Inferior parietal cortex (tissue), 1 donor: ENCODE measurements around the gene CDK5.
"Not testable (repeated sequence)": the region's sequence is repeated elsewhere in the genome, so short reads cannot be mapped to it uniquely, and the experiment has no call there.

ENCODE experiments used
- DNase-seq: peaks from one replicate; pipeline ENCODE4 v3.0.0-alpha.2; 2016; ENCODE audit errors: extremely low spot score

The CDK5 gene

DNA sequence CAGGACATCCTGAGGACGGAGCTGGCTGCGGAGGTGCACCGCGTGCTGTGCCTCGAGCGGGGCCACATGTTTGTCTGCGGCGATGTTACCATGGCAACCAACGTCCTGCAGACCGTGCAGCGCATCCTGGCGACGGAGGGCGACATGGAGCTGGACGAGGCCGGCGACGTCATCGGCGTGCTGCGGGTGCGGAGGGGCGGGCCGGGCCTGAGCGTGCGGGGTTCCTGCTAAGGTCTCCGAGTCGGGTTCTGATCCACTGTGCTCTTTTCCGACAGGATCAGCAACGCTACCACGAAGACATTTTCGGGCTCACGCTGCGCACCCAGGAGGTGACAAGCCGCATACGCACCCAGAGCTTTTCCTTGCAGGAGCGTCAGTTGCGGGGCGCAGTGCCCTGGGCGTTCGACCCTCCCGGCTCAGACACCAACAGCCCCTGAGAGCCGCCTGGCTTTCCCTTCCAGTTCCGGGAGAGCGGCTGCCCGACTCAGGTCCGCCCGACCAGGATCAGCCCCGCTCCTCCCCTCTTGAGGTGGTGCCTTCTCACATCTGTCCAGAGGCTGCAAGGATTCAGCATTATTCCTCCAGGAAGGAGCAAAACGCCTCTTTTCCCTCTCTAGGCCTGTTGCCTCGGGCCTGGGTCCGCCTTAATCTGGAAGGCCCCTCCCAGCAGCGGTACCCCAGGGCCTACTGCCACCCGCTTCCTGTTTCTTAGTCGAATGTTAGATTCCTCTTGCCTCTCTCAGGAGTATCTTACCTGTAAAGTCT, 43.8 kb downstream of the CDK5 start:
- no peak for DNase-seq

DNA sequence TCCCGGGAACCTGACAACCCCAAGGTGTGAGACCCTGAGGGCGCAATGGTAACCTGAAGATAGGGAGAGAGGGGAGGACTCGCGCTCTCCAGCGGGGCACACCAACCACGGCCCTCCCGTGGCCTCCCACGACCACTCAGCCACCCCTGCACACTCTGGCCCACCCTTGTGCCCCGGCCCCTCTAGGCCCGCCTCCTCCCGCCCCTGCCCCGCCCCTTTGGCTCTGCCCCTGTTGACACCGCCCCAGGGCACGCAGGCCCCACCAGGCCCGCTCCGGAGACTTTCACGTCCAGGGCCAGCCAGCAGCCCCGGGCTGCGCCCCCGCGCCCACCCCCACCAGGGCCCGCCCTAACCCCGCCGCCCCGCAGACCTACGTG, 44.4 kb downstream of the CDK5 start:
- DNase-seq = no peak

DNA sequence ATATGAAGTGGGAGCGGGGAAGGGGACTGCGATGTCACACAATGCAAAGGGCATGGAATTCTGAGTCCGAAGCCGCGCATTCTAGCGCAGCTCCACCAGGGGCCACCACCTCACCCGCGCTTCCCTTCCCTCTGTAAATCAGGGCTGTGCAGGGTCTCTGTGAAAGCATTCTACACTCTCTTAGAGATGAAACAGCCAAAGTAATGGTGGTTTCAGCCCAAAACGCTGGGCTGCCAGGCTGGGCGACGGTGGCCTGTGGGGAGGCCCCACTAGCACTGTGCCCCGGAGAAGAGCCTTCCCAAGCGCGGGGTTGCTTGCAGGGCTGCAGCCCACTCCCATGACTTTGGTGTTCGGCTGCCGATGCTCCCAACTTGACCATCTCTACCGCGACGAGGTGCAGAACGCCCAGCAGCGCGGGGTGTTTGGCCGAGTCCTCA, 44.8 kb downstream of the CDK5 start:
- DNase-seq = no peak

DNA sequence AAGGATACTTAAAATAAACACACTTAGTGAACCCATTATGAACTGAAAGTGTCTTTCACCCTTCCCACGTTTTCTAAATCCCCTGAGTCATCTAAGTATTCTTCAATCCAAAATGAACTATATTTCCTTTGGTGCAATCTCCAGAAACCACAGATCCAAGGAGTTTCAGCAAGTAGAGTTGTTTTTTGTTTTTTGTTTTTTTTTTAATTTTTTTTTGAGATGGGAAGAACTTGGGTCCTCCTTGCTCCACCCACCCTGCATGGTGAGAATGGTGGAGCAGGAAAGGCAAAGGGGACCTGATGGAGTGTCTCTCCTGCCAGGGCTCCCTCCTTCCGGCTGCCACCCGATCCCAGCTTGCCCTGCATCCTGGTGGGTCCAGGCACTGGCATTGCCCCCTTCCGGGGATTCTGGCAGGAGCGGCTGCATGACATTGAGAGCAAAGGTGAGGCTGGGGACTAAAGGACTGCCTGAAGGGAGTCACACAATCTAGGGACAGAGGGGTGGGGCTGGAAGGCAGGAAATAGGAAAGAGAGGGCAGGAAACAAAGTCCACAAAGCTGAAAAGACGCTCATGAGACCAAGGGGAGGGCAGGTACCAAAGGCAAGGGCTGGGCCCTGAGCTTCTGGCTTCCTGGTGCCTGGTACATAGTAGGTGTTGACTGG, 45.5 kb downstream of the CDK5 start:
- no peak for DNase-seq

DNA sequence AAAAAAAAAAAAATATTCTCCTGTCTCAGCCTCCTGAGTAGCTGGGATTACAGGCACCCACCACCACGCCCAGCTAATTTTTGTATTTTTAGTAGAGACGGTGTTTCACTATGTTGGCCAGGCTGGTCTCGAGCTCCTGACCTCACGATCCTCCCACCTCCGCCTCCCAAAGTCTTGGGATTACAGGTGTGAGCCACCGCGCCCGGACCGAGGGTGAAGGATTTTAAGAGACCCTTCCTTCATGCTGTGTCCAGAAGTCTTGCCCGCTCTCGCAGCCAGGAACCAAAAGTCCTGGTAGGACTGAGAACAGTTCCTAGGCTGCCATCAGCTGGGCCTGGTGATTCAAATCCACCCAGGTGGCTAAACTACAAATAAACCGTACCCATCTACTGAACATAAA, 46.1 kb downstream of the CDK5 start:
- not testable (repeated sequence) for DNase-seq

DNA sequence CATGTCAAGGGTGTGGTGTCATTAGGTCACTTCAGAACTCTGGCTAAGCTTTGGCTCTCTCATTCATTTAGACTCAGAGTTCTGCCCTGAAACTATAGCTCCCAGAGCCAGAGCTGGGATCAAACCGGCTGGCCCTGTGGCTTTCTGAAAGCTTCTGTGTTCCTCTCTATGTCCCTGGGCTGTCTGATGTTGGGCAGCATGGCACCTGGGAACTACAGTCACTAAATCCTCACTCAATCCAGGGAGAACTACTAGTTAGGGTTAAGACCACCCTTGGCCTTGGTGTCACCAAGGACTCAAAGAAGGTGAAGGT, 46.6 kb downstream of the CDK5 start:
- no peak for DNase-seq

DNA sequence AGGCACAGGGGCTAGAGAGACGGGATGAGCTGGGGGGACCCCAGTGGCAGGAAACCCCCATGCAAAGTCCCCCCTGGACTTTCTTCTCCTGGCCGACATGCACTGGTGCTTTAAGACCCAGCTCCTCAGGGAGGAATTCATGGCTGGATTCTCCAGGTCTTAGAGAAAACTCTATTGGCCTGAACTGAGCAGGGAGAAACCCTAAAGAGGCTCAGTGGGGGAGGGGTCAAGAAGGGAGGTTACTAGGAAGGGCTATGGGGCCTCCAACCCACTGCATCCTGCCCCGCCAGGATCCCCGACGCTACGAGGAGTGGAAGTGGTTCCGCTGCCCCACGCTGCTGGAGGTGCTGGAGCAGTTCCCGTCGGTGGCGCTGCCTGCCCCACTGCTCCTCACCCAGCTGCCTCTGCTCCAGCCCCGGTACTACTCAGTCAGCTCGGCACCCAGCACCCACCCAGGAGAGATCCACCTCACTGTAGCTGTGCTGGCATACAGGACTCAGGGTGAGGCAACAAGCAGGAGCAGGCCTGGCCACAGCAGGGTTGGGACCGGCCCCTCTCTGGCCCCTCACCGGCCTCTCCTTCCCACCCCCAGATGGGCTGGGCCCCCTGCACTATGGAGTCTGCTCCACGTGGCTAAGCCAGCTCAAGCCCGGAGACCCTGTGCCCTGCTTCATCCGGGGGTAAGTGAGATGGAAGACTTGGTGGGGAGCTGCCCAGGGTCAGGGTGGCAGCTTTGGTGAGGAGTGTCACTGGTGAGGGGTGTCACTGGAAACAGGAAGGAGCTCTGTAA, 47.2 kb downstream of the CDK5 start:
- no peak for DNase-seq

DNA sequence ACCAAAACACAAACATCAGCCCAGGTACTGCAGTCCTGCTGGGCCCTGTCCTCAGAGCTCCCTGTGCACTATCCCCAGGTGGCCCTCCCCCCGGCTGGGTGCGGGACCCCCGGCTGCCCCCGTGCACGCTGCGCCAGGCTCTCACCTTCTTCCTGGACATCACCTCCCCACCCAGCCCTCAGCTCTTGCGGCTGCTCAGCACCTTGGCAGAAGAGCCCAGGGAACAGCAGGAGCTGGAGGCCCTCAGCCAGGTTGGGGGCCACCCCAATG, 47.7 kb downstream of the CDK5 start:
- DNase-seq = no peak

DNA sequence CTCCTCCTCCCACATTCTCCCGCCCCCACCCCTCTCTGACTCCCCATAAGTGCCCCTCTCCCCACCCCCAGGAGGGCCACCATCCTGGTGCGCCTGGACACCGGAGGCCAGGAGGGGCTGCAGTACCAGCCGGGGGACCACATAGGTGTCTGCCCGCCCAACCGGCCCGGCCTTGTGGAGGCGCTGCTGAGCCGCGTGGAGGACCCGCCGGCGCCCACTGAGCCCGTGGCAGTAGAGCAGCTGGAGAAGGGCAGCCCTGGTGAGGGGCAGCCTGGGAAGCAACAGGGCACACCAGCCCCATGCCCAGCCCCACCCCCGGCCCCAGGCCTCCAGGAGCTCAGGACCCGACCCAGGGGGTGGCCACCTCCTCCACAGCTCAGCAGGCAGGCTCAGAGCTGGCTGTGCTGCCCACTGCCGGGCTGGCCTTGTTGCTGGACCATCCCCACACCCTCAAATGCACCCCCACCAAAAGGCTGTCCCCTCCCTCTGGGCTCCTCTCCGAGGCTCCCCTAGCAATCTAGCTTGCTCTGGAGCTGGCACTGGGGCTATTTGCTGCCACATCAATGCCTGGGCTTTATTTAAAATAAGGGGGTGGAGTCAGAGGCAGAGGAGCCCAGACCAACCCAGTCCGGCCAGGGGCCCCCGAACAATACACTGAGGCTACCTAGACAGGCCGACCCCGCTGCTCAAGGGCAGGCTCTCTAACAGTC, 48.2 kb downstream of the CDK5 start:
- DNase-seq = no peak

DNA sequence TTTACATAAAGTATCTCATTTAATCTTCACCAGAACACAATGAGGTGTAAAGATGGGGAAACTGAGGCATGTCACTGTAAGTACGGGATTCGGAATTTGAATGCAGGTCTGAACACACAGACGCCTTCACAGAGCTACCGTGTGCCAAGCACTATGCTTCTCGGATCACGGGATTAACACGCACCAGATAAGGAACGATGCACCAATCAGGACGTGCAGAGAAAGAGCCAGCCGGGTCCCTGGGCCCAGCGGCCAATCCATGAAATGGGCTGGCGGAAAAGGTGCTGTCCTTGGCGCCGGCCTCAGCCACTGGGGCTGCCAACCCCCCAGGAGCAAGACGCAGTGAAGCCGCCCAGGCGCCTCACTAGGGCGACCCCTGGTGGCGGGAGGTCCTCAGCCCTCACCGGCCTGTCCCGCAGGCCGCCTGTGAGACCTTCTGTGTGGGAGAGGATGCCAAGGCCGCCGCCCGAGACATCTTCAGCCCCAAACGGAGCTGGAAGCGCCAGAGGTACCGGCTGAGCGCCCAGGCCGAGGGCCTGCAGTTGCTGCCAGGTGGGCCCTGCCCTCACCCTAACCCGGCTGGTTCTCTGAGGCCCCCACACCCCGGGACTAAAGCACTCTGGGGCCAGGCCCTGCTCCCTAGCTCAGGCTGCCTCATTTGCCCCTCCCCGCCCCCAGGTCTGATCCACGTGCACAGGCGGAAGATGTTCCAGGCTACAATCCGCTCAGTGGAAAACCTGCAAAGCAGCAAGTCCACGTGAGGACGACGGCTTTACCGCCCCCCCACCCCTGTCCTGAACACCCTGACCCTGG, 49.0 kb downstream of the CDK5 start:
- no peak for DNase-seq

DNA sequence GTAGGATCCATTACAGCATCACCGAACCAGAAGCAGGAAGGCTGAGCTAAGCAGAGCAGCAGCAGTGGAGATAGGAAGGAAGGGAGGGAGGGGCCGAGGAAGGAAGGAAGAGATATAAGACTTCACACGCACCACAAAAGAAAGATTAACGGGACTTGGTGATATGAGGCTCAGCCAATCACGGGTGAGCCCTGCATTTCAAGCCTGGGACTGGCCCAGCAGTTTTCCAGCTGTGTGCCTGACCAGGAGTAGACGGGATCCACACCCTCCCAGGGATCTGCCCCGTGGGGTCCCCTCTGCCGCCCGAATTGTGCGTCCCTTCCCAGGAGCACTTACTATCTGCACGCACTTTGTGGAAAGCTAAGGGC, 49.6 kb downstream of the CDK5 start:
- DNase-seq = no peak

DNA sequence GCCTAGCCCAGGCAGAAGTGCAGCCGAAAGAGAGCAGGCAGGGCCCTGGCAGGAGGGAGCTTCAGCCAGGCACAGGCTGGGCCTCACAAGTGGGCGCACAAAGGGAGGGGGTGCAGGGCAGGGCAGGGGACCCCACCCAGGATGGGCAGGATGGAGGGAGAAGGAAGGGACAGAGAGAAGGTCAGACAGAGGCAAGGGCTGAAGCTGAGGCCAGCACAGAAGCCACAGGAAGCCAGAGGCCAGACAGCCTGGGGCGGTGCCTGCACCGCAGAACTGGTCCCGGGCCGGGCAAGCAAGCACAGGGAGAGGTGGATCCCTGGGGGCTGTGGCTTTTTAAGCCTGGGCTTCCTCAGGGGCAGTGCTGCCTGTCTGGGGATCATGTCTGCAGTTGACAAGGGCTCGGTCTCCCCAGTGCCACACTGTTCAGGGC, 50.2 kb downstream of the CDK5 start:
- DNase-seq = no peak

DNA sequence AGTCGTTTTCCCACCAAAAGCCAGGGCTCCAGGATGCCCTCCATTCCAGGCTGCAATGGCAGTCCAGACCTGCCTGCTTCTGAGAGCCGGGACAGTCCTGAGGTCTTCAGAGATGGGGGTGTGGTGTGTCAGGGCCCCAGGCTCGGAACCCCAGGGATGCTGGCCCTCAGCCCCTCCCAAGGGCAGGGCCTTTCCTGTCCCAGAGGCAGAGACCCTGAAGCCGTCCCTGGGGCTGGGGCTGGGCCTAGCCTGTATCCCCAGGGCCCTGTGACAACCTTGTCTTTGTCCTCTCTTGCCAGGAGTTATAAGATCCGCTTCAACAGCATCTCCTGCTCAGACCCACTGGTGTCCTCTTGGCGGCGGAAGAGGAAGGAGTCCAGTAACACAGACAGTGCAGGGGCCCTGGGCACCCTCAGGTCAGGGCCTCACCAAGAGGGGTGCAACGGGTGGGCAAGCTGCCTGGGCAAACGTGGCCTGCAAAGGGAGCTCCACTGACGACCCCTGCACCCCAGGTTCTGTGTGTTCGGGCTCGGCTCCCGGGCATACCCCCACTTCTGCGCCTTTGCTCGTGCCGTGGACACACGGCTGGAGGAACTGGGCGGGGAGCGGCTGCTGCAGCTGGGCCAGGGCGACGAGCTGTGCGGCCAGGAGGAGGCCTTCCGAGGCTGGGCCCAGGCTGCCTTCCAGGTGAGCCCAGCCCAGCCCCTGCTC, 51.0 kb downstream of the CDK5 start:
- no peak for DNase-seq

DNA sequence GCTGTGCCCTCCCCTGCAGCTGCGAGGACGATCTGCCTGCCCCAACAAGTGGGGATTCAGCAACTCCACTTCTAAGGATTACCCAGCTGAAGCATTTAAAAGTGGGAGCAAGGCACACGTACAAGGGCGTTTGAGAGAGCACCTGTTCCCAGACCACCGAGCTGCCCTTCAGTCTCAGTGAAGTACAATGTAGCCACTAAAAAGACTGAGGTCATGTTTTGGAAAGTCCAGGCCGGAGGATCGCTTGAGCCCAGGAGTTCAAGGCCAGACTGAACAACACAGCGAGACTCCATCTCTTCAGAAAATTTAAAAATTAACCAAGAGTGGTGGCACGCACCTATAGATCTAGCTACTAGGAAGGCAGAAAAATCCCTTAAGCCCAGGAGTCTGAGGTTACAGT, 52.1 kb downstream of the CDK5 start:
- DNase-seq = no peak
